ENCODE results near the gene HMX3. TPM values are rescaled to one million over a fixed set of nuclear protein-coding genes. Genes with fewer than 3 reads are reported as not detected.

The HMX3 gene
- total RNA-seq, 1 experiment from 2014 or later: not detected

GRCh38 chr10:123092635-123093414 is 42.9 kb upstream of the HMX3 start:
- Histone ChIP-seq H4K91ac (ENCODE audit: insufficient read length, low read depth, low read length) (no peak overlapping the region), H3K27me3 (ENCODE audit: insufficient read depth, low read length) (no peaks in the 10 kb centered on the region), H3K4me1 (ENCODE audit: insufficient read depth, low read length) (no peaks in the 10 kb centered on the region), H3K79me1 (ENCODE audit: insufficient read depth, low read depth, low read length, poor library complexity, severe bottlenecking) (no peaks in the 10 kb centered on the region), H4K8ac (replicated peaks; ENCODE audit: insufficient read length, low read depth, low read length) (no peak overlapping the region), H3K4me2 (ENCODE audit: insufficient read depth, insufficient read length, low read length) (no peak overlapping the region), H4K20me1 (ENCODE audit: control insufficient read depth, insufficient read depth, insufficient read length) (no peaks in the 10 kb centered on the region), H2BK5ac (ENCODE audit: insufficient read length, low read length) (no peak overlapping the region), H2BK15ac (ENCODE audit: low read depth, low read length) (no peak overlapping the region), H2AFZ (ENCODE audit: low read length) (no peak overlapping the region), H3K79me2 (ENCODE audit: insufficient read depth, low read length) (no peaks in the 10 kb centered on the region), H3K9me3 (ENCODE audit: control insufficient read depth, low read depth, low read length) (no peaks in the 10 kb centered on the region), H3K56ac (ENCODE audit: insufficient read length, low read depth, low read length) (no peak overlapping the region), H3K23me2 (ENCODE audit: insufficient read length, low read depth, low read length, poor library complexity, severe bottlenecking) (no peaks in the 10 kb centered on the region), H3K18ac (ENCODE audit: insufficient read length, low read depth, low read length) (no peak overlapping the region), H3K9ac (ENCODE audit: extremely low read depth, insufficient read length, low read length) (no peak overlapping the region), H2AK5ac (ENCODE audit: insufficient read length, low read length) (no peak overlapping the region), H3K14ac (ENCODE audit: insufficient read depth, low read length) (no peak overlapping the region), H4K5ac (ENCODE audit: insufficient read length, low read depth, low read length) (no peak overlapping the region), H3K27ac (ENCODE audit: insufficient read length, low read depth, low read length) (no peak overlapping the region), H2BK12ac (ENCODE audit: insufficient read length, low read depth, low read length) (no peak overlapping the region), H3K4ac (ENCODE audit: low read depth, low read length) (no peak overlapping the region), H2BK20ac (ENCODE audit: low read depth, low read length, poor library complexity, severe bottlenecking) (no peak overlapping the region), H3T11ph (ENCODE audit: low read length) (no peak overlapping the region), H3K23ac (ENCODE audit: insufficient read length, low read depth, low read length) (no peak overlapping the region), H2BK120ac (ENCODE audit: low read depth, low read length, poor library complexity, severe bottlenecking) (no peak overlapping the region)
- no peak overlapping the region for H3K27ac Mint-ChIP-seq
- no peaks in the 10 kb centered on the region for H3K9me3 Mint-ChIP-seq
- TF ChIP-seq CTCF (conservative IDR thresholded peaks at IDR 0.05): no peak
- H3K27me3 Mint-ChIP-seq (ENCODE audit: low read depth): peaks cover 34% of the 10 kb centered on the region
- no peak overlapping the region for H3K4me3 Mint-ChIP-seq
- WGBS (ENCODE audit: extremely low coverage, insufficient read length, low lambda C conversion rate): no CpG with 5 or more reads among the region's 14 CpGs
- peaks cover 0 to 4% of the 10 kb centered on the region in 2 experiments; a peak in 2 of 4 replicates for H3K4me1 Mint-ChIP-seq
- H3K36me3 Mint-ChIP-seq (ENCODE audit: insufficient read depth in 1 of 3, low read depth in 3 of 3): no peaks in the 10 kb centered on the region
- DNase-seq: no peak
